Activated CD8-positive, alpha-beta memory T cell treated with anti-CD3 and anti-CD28 coated beads, Interleukin-2, amount 10 ng/mL, durations not matched to agents 7 days and 5 days (primary cell): ENCODE results near the gene SMAD3. TPM values are rescaled to one million over a fixed set of nuclear protein-coding genes. Genes with fewer than 3 reads are reported as not detected.
A peak's percentile ranks its signal among the peaks of the same experiment; 100 is the strongest.

Experiments used
- ATAC-seq: fragments of 150-1000 bp; cut with Tn5 transposase; one replicate; pipeline ENCODE4 v1.10.0; 2021; ENCODE audit warnings: moderate library complexity
- CTCF ChIA-PET: fragments of 350-600 bp; sonication (Branson Sonifier 250); formaldehyde crosslinking; loops from one replicate; lab custom pipeline; 2021; ENCODE audit warnings: antibody characterized with exemption; lab: Charles Lee
- DNase-seq: peaks from one replicate; pipeline ENCODE4 v3.0.0-alpha.2; 2020
- H3K27ac Mint-ChIP-seq: one replicate; pipeline ENCODE4 v1.8.0; 2021; ENCODE audit warnings: mild to moderate bottlenecking, mixed read lengths
- H3K27me3 Mint-ChIP-seq: one replicate; pipeline ENCODE4 v1.8.0; 2021; ENCODE audit warnings: mixed read lengths
- H3K36me3 Mint-ChIP-seq: one replicate; pipeline ENCODE4 v1.8.0; 2021; ENCODE audit warnings: mild to moderate bottlenecking, mixed read lengths
- H3K4me1 Mint-ChIP-seq: one replicate; pipeline ENCODE4 v1.8.0; 2021; ENCODE audit warnings: mixed read lengths
- H3K4me3 Mint-ChIP-seq: one replicate; pipeline ENCODE4 v1.8.0; 2021; ENCODE audit warnings: mild to moderate bottlenecking, moderate library complexity, mixed read lengths
- H3K9me3 Mint-ChIP-seq: one replicate; pipeline ENCODE4 v1.8.0; 2022; ENCODE audit warnings: low read depth, mixed read lengths
- total RNA-seq, 2 experiments: library from RNA; stranded (reverse); gene quantifications; one replicate each; pipeline ENCODE4 v1.2.3, GENCODE V29; 2021

SMAD3 gene
- total RNA-seq, 2 experiments from 2014 or later = 87.1 to 88.0 TPM

DNA sequence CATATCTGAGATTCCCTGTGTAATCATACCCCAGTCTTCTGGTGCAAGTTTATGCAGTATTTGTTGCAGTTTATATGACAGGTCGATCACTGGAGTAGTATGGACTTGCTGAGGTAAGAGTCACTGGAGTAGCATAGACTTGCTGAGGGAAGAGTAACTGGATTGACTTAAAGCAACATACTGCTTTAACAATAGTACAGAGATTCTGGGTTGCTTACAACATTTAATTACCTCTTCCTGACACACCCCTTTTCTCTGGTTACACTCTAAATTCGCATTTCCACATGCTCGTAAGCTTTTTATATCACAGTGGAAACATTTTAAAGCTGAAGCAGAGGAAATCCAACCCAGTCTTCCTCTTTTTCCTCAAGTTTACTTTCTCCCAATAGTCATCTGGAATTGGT, 177.3 kb downstream of the SMAD3 start:
- peak overlapping the region; percentile 14 for H3K27ac Mint-ChIP-seq
- no peaks in the 10 kb centered on the region for H3K27me3 Mint-ChIP-seq
- peaks cover 47% of the 10 kb centered on the region for H3K4me1 Mint-ChIP-seq
- CTCF ChIA-PET = interaction anchor here (0.7 to 1.0 kb wide), 2 partner anchors 9 to 25 kb away, joined by 3 read pairs; no protein-coding TSS in a partner anchor
- ATAC-seq = no peak
- no peak for DNase-seq
- peaks cover 5% of the 10 kb centered on the region for H3K9me3 Mint-ChIP-seq
- peak overlapping the region; percentile 1 for H3K4me3 Mint-ChIP-seq
- peaks cover 41% of the 10 kb centered on the region for H3K36me3 Mint-ChIP-seq

Other genes starting within 250 kb of the SMAD3 start
- gene AAGAB, start 189.1 kb downstream of the SMAD3 start, total RNA-seq = 10 to 100 TPM; 46.8 to 57.0 TPM
- 1 to 10 TPM in 1 of 2 experiments, under 1 TPM in 1; 0.98 to 1.9 TPM for gene IQCH, start 189.2 kb downstream of the SMAD3 start, total RNA-seq